Fibroblast of the aortic adventitia (primary cell): ENCODE measurements around the gene PARD3B. TPM values are rescaled to one million over a fixed set of nuclear protein-coding genes. Genes with fewer than 3 reads are reported as not detected.

Source experiments
- DNase-seq: peaks from one replicate; pipeline ENCODE4 v3.0.0-alpha.2; 2010; ENCODE audit warnings: low read depth
- H3K4me3 ChIP-seq: 2 replicates; pipeline ENCODE4 v1.5.1; 2011; ENCODE audit warnings: low read depth, mild to moderate bottlenecking, control low read depth, low read length, moderate library complexity
- CTCF ChIP-seq: IDR thresholded peaks from 2 replicates; pipeline ENCODE4 v1.5.1; 2011; ENCODE audit warnings: mild to moderate bottlenecking, low read length, control low read depth, inconsistent platforms; ENCODE audit not compliant: insufficient read depth
- total RNA-seq: library from RNA; depleted of rRNA; stranded (reverse); fragments of >200 nt; gene quantifications from 2 replicates; pipeline ENCODE4 v1.2.3, GENCODE V29; 2012; ENCODE audit warnings: low replicate concordance

PARD3B gene
- total RNA-seq, 1 donor = 15.9 TPM

GRCh38 chr2:205161156-205161839 lies 616.0 kb downstream of the PARD3B start:
- H3K4me3 ChIP-seq = no peak overlapping the region
- TF ChIP-seq CTCF = no peak
- no peak for DNase-seq

- DNase-seq = peak; percentile 11
Observed at GRCh38 chr2:205166745-205167144, 621.5 kb downstream of the PARD3B start.

GRCh38 chr2:205169012-205169411 lies 623.7 kb downstream of the PARD3B start:
- TF ChIP-seq CTCF = no peak
- H3K4me3 ChIP-seq = no peak overlapping the region
- no peak for DNase-seq

More at GRCh38 chr2:205166745-205167144, 621.5 kb downstream of the PARD3B start:
- no peak for TF ChIP-seq CTCF
- H3K4me3 ChIP-seq = no peak overlapping the region

- no peak for TF ChIP-seq CTCF
- no peak overlapping the region for H3K4me3 ChIP-seq
- DNase-seq = no peak
Observed at GRCh38 chr2:205169464-205169863, 624.2 kb downstream of the PARD3B start.

GRCh38 chr2:205170399-205170798 lies 625.1 kb downstream of the PARD3B start:
- DNase-seq = no peak
- H3K4me3 ChIP-seq = no peak overlapping the region
- no peak for TF ChIP-seq CTCF

- no peak for DNase-seq
- no peak overlapping the region for H3K4me3 ChIP-seq
- TF ChIP-seq CTCF = no peak
Observed at GRCh38 chr2:205171261-205171940, 626.1 kb downstream of the PARD3B start.
